Urothelium cell line (cell line): Measurements from ENCODE around the gene TMCC1.
A peak's percentile ranks its signal among the peaks of the same experiment; 100 is the strongest.
"Not testable (repeated sequence)": the region's sequence is repeated elsewhere in the genome, so short reads cannot be mapped to it uniquely, and the experiment has no call there.

Experiments
- DNase-seq: peaks from one replicate; pipeline ENCODE4 v3.0.0; 2011; ENCODE audit warnings: low spot score, mixed read lengths
- FAIRE-seq: peaks from 2 replicates; lab custom pipeline; 2011; peaks lifted over from hg19 to GRCh38; lab: Jason Lieb, UNC

The TMCC1 gene

GRCh38 chr3:129893581-129894070, at the start of gene TMCC1:
Gene TMCC1 (minus strand): TSS chr3:129893711.
- peak; percentile 88 for FAIRE-seq
- peak; percentile 96 for DNase-seq

GRCh38 chr3:129943020-129943419, 49.5 kb upstream of the TMCC1 start:
- FAIRE-seq = no peak

GRCh38 chr3:129942296-129942695, 48.8 kb upstream of the TMCC1 start:
- DNase-seq (peak; percentile 75), FAIRE-seq (no peak)

More at GRCh38 chr3:129943020-129943419, 49.5 kb upstream of the TMCC1 start:
- DNase-seq = no peak

GRCh38 chr3:129940086-129940485, 46.6 kb upstream of the TMCC1 start:
- DNase-seq (no peak), FAIRE-seq (no peak)

GRCh38 chr3:129938140-129938930, 44.8 kb upstream of the TMCC1 start:
- DNase-seq (no peak), FAIRE-seq (no peak)

GRCh38 chr3:129937717-129938116, 44.2 kb upstream of the TMCC1 start:
- FAIRE-seq = no peak

GRCh38 chr3:129936757-129937156, 43.2 kb upstream of the TMCC1 start:
- FAIRE-seq (peak; percentile 20), DNase-seq (peak; percentile 36)

More at GRCh38 chr3:129937717-129938116, 44.2 kb upstream of the TMCC1 start:
- no peak for DNase-seq

GRCh38 chr3:129934234-129935123, 41.0 kb upstream of the TMCC1 start:
- FAIRE-seq (no peak), DNase-seq (peak; percentile 55)

GRCh38 chr3:129933471-129933870, 40.0 kb upstream of the TMCC1 start:
- DNase-seq (no peak), FAIRE-seq (no peak)

- DNase-seq = no peak
- no peak for FAIRE-seq
Measured at GRCh38 chr3:129929383-129929782, 35.9 kb upstream of the TMCC1 start.

GRCh38 chr3:129927072-129927471, 33.6 kb upstream of the TMCC1 start:
- DNase-seq = no peak
- no peak for FAIRE-seq

GRCh38 chr3:129919806-129920205, 26.3 kb upstream of the TMCC1 start:
- no peak for DNase-seq
- FAIRE-seq = no peak

- FAIRE-seq (no peak), DNase-seq (no peak)
Measured at GRCh38 chr3:129919357-129919756, 25.8 kb upstream of the TMCC1 start.

- no peak for FAIRE-seq
- no peak for DNase-seq
Measured at GRCh38 chr3:129918461-129918860, 24.9 kb upstream of the TMCC1 start.

GRCh38 chr3:129917423-129918007, 24.0 kb upstream of the TMCC1 start:
- no peak for DNase-seq
- no peak for FAIRE-seq

GRCh38 chr3:129913618-129914017, 20.1 kb upstream of the TMCC1 start:
- FAIRE-seq (no peak), DNase-seq (no peak)

- FAIRE-seq (no peak), DNase-seq (no peak)
Measured at GRCh38 chr3:129911261-129911861, 17.9 kb upstream of the TMCC1 start.

- not testable (repeated sequence) for DNase-seq
Measured at GRCh38 chr3:129909235-129909634, 15.7 kb upstream of the TMCC1 start.

GRCh38 chr3:129908417-129908816, 14.9 kb upstream of the TMCC1 start:
- FAIRE-seq (peak; percentile 77), DNase-seq (peak; percentile 35)

More at GRCh38 chr3:129909235-129909634, 15.7 kb upstream of the TMCC1 start:
- FAIRE-seq = not testable (repeated sequence)

- not testable (repeated sequence) for FAIRE-seq, DNase-seq
Measured at GRCh38 chr3:129901272-129901671, 7.8 kb upstream of the TMCC1 start.

GRCh38 chr3:129897026-129897425, 3.5 kb upstream of the TMCC1 start:
- DNase-seq (no peak), FAIRE-seq (no peak)
